22Rv1 (cell line): ENCODE measurements around the gene MEIS3.

ENCODE experiments used
- CTCF ChIP-seq: fragments of 450-650 bp; IDR thresholded peaks from 2 replicates; pipeline ENCODE4 v1.5.1; 2017; ENCODE audit warnings: mild to moderate bottlenecking
- ZFX ChIP-seq: fragments of 450-650 bp; IDR thresholded peaks from 2 replicates; pipeline ENCODE4 v1.6.1; 2017; ENCODE audit warnings: antibody characterized with exemption, borderline replicate concordance

- TF ChIP-seq CTCF (no peak), ZFX (no peak)
Measured at GRCh38 chr19:47423203-47423882, 4.0 kb upstream of the MEIS3 start.
